Liver (tissue), 9 donors: ENCODE results near the gene UQCR11. TPM values are rescaled to one million over a fixed set of nuclear protein-coding genes. Genes with fewer than 3 reads are reported as not detected.

Experiments
- DNase-seq: peaks from one replicate; pipeline ENCODE4 v3.0.0-alpha.2; 2017; ENCODE audit warnings: low spot score
- H3K27ac ChIP-seq, 2 donors: one replicate each; pipeline ENCODE4 v1.7.0; 2013; ENCODE audit warnings: inconsistent platforms in 2 of 2, low read length in 2 of 2, control low read depth in 1 of 2, low read depth in 1 of 2, mild to moderate bottlenecking in 1 of 2
- H3K27me3 ChIP-seq, 4 donors: one replicate each; pipeline versions ENCODE4 v1.6.1 to v1.7.0; 2013; ENCODE audit warnings: low read length in 3 of 4, inconsistent platforms in 1 of 4, mild to moderate bottlenecking in 1 of 4, moderate library complexity in 1 of 4; ENCODE audit not compliant: control insufficient read depth in 4 of 4, insufficient read depth in 4 of 4
- H3K36me3 ChIP-seq, 4 donors: one replicate each; pipeline versions ENCODE4 v1.6.1 to v1.7.0; 2013; ENCODE audit warnings: low read length in 3 of 4, mild to moderate bottlenecking in 3 of 4, low read depth in 1 of 4, moderate library complexity in 1 of 4; ENCODE audit not compliant: control insufficient read depth in 4 of 4, insufficient read depth in 3 of 4
- H3K4me1 ChIP-seq, 4 donors: one replicate each; pipeline versions ENCODE4 v1.6.1 to v1.7.0; 2013; ENCODE audit warnings: low read length in 3 of 4, mild to moderate bottlenecking in 3 of 4, moderate library complexity in 1 of 4; ENCODE audit not compliant: control insufficient read depth in 4 of 4, insufficient read depth in 4 of 4
- H3K4me3 ChIP-seq, 3 donors: one replicate each; pipeline versions ENCODE4 v1.6.1 to v1.7.0; 2013; ENCODE audit warnings: low read length in 3 of 3, control low read depth in 1 of 3, low read depth in 1 of 3, mild to moderate bottlenecking in 1 of 3
- H3K9ac ChIP-seq, 2 donors: one replicate each; pipeline ENCODE4 v1.7.0; 2013; ENCODE audit warnings: low read length in 2 of 2, mild to moderate bottlenecking in 2 of 2, moderate library complexity in 2 of 2, control low read depth in 1 of 2, low read depth in 1 of 2
- H3K9me3 ChIP-seq, 4 donors: one replicate each; pipeline versions ENCODE4 v1.6.1 to v1.7.0; 2013; ENCODE audit warnings: low read length in 3 of 4; ENCODE audit not compliant: control insufficient read depth in 4 of 4
- CTCF ChIP-seq: fragments of 150-350 bp; IDR thresholded peaks from 2 replicates; pipeline ENCODE4 v1.5.1; 2017; ENCODE audit warnings: improper control_type of control experiment, low read depth, low read length; ENCODE audit not compliant: missing input control
- EGR1 ChIP-seq, 2 donors: IDR thresholded peaks; 2 replicates each; pipeline ENCODE4 v1.6.1; 2016 to 2018; ENCODE audit warnings: antibody characterized with exemption in 2 of 2, low read depth in 2 of 2
- FOXA1 ChIP-seq: IDR thresholded peaks from 2 replicates; pipeline ENCODE4 v1.6.1; 2016; ENCODE audit warnings: antibody characterized with exemption
- FOXA2 ChIP-seq: IDR thresholded peaks from 2 replicates; pipeline ENCODE4 v1.6.1; 2016; ENCODE audit warnings: antibody characterized with exemption
- GABPA ChIP-seq, 2 donors: IDR thresholded peaks in 1 of 2; conservative IDR thresholded peaks in 1 of 2; 2 replicates each; pipeline ENCODE4 v1.6.1; 2016; ENCODE audit warnings: antibody characterized with exemption in 2 of 2, mild to moderate bottlenecking in 1 of 2, moderate library complexity in 1 of 2
- HNF4A ChIP-seq, 2 donors: conservative IDR thresholded peaks; 2 replicates each; pipeline ENCODE4 v1.6.1; 2016; ENCODE audit warnings: antibody characterized with exemption in 2 of 2, mild to moderate bottlenecking in 2 of 2
- JUND ChIP-seq, 2 donors: IDR thresholded peaks; 2 replicates each; pipeline ENCODE4 v1.6.1; 2016; ENCODE audit warnings: antibody characterized with exemption in 2 of 2
- MAX ChIP-seq: IDR thresholded peaks from 2 replicates; pipeline ENCODE4 v1.6.1; 2016; ENCODE audit warnings: antibody characterized with exemption
- NR2F2 ChIP-seq: IDR thresholded peaks from 2 replicates; pipeline ENCODE4 v1.6.1; 2016; ENCODE audit warnings: antibody characterized with exemption
- RAD21 ChIP-seq, 2 donors: IDR thresholded peaks; 2 replicates each; pipeline ENCODE4 v1.6.1; 2016; ENCODE audit warnings: antibody characterized with exemption in 2 of 2, mild to moderate bottlenecking in 2 of 2
- SP1 ChIP-seq: IDR thresholded peaks from 2 replicates; pipeline ENCODE4 v1.6.1; 2018; ENCODE audit warnings: antibody characterized with exemption, mild to moderate bottlenecking
- WGBS: extraction: QIAGEN DNeasy Blood & Tissue Kit; methylation state at CpG from one replicate; pipeline ENCODE4 v1.1.7; 2013; 5-methylcytosine and 5-hydroxymethylcytosine counted together
- polyA plus RNA-seq, 2 donors: library from polyadenylated mRNA; stranded (reverse) in 1 of 2; unstranded in 1 of 2; fragments of 200-250 nt in 1 of 2; fragments of >200 nt in 1 of 2; fragmentation: Nextera tagmentation in 1 of 2; extraction: Ambion mirVana in 1 of 2; gene quantifications; one replicate each; pipeline versions ENCODE4 v1.2.1 to v1.2.3, GENCODE V29; 2013 to 2015
- total RNA-seq, 2 donors: library from RNA; depleted of rRNA; stranded (reverse); fragments of >200 nt; gene quantifications; one replicate each; pipeline ENCODE4 v1.2.3, GENCODE V29; 2014
- TF ChIP-seq, protein P1 (sequence below): IDR thresholded peaks from 2 replicates; pipeline ENCODE4 v1.6.1; 2016; ENCODE audit warnings: antibody characterized with exemption, mild to moderate bottlenecking
- TF ChIP-seq, protein P2 (sequence below): IDR thresholded peaks from 2 replicates; pipeline ENCODE4 v1.6.1; 2016; ENCODE audit warnings: antibody characterized with exemption
- donor health status: healthy.
- donor health status: healthy.
- donor health status: healthy.
- donor health status: healthy.
- donor health status: healthy.

Gene UQCR11
- total and polyA plus RNA-seq, 4 donors = 23.8 to 862 (median 82.3) TPM

- Histone ChIP-seq H3K27me3 (no peaks in the 10 kb centered on the region), H3K4me1 (peaks cover 5 to 11% (median 7%) of the 10 kb centered on the region in 4 donors), H3K27ac (no peak overlapping the region), H3K9me3 (no peaks in the 10 kb centered on the region), H3K4me3 (no peak overlapping the region), H3K36me3 (peaks cover 0 to 39% (median 12%) of the 10 kb centered on the region in 4 donors), H3K9ac (no peak overlapping the region)
- no peak for DNase-seq
- TF ChIP-seq SP1 = no peak
- TF ChIP-seq, protein P1, sequence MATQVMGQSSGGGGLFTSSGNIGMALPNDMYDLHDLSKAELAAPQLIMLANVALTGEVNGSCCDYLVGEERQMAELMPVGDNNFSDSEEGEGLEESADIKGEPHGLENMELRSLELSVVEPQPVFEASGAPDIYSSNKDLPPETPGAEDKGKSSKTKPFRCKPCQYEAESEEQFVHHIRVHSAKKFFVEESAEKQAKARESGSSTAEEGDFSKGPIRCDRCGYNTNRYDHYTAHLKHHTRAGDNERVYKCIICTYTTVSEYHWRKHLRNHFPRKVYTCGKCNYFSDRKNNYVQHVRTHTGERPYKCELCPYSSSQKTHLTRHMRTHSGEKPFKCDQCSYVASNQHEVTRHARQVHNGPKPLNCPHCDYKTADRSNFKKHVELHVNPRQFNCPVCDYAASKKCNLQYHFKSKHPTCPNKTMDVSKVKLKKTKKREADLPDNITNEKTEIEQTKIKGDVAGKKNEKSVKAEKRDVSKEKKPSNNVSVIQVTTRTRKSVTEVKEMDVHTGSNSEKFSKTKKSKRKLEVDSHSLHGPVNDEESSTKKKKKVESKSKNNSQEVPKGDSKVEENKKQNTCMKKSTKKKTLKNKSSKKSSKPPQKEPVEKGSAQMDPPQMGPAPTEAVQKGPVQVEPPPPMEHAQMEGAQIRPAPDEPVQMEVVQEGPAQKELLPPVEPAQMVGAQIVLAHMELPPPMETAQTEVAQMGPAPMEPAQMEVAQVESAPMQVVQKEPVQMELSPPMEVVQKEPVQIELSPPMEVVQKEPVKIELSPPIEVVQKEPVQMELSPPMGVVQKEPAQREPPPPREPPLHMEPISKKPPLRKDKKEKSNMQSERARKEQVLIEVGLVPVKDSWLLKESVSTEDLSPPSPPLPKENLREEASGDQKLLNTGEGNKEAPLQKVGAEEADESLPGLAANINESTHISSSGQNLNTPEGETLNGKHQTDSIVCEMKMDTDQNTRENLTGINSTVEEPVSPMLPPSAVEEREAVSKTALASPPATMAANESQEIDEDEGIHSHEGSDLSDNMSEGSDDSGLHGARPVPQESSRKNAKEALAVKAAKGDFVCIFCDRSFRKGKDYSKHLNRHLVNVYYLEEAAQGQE = no peak
- TF ChIP-seq FOXA2 = no peak
- no peak for TF ChIP-seq GABPA (IDR thresholded peaks at IDR 0.05 in 1 of 2, conservative IDR thresholded peaks at IDR 0.05 in 1 of 2)
- WGBS = 85% methylated on average over 11 of the region's 11 CpGs
These were observed 5.3 kb upstream of the UQCR11 start for GRCh38 chr19:1610579-1610978.

- Histone ChIP-seq H3K9me3 (no peaks in the 10 kb centered on the region), H3K27ac (no peak overlapping the region), H3K4me3 (no peak overlapping the region), H3K9ac (no peak overlapping the region), H3K36me3 (peaks cover 0 to 32% (median 12%) of the 10 kb centered on the region in 4 donors), H3K4me1 (peaks cover 5 to 11% (median 7%) of the 10 kb centered on the region in 4 donors), H3K27me3 (no peaks in the 10 kb centered on the region)
- TF ChIP-seq, protein P1 = no peak
- TF ChIP-seq FOXA1 (no peak), FOXA2 (no peak), EGR1 (IDR thresholded peaks at IDR 0.05; ENCODE audit: low read depth in 2 of 2) (no peak), CTCF (no peak), NR2F2 (no peak), JUND (IDR thresholded peaks at IDR 0.05) (no peak), MAX (no peak), HNF4A (conservative IDR thresholded peaks at IDR 0.05) (no peak), RAD21 (IDR thresholded peaks at IDR 0.05) (no peak), SP1 (no peak)
- TF ChIP-seq, protein P2, sequence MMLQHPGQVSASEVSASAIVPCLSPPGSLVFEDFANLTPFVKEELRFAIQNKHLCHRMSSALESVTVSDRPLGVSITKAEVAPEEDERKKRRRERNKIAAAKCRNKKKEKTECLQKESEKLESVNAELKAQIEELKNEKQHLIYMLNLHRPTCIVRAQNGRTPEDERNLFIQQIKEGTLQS = no peak
- DNase-seq = no peak
- WGBS = 94% methylated on average over 16 of the region's 16 CpGs
These were observed 4.6 kb upstream of the UQCR11 start for GRCh38 chr19:1609680-1610474.
